ENCODE results near the gene CYTH1. TPM values are rescaled to one million over a fixed set of nuclear protein-coding genes. Genes with fewer than 3 reads are reported as not detected.

CYTH1 gene
- total RNA-seq, 1 experiment from 2014 or later: 9.7 TPM

DNA sequence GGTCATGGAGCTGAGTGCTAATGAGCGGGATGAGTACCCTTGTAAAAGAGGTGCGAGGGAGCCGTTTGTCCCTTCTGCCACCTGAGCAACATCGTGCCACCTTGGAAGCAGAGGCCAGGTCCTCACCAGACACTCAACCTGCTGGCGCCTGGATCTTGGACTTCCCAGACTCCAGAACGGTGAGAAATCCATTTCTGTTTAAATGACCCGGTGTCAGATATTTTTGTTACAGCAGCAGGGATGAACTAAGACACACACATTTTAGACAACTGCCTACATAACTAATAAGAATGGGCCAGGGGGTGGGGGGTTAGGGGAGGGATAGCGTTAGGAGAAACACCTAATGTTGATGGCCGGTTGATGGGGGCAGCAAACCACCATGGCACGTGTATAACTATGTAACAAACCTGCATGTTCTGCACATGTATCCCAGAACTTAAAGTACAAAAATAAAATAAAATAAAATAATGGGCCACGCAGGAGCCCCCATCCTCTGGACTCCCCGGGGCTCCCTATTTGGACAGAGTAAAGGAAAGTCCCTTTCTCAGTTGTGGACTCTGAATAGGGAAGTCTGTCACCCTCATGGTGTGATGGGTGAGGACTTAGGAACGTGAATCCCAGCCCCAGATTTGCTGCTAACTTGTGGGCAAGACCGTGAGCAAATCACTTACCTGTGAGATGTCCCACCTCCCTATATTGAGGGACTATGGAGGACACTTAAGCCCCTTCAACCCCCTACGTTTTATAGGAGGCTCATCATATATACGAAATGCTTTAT, 144.2 kb downstream of the CYTH1 start:
- Histone ChIP-seq H2AFZ (ENCODE audit: low read length) (no peak overlapping the region), H3K18ac (ENCODE audit: insufficient read length, low read depth, low read length) (no peak overlapping the region), H4K5ac (ENCODE audit: insufficient read length, low read depth, low read length) (no peak overlapping the region), H3K23me2 (ENCODE audit: insufficient read length, low read depth, low read length, poor library complexity, severe bottlenecking) (no peaks in the 10 kb centered on the region), H2BK120ac (ENCODE audit: low read depth, low read length, poor library complexity, severe bottlenecking) (no peak overlapping the region), H2BK20ac (ENCODE audit: low read depth, low read length, poor library complexity, severe bottlenecking) (no peak overlapping the region), H3K56ac (ENCODE audit: insufficient read length, low read depth, low read length) (no peak overlapping the region), H3K79me2 (ENCODE audit: insufficient read depth, low read length) (no peaks in the 10 kb centered on the region), H3K27ac (ENCODE audit: insufficient read length, low read depth, low read length) (no peak overlapping the region), H3K14ac (ENCODE audit: insufficient read depth, low read length) (no peak overlapping the region), H2AK5ac (ENCODE audit: insufficient read length, low read length) (no peak overlapping the region), H3K23ac (ENCODE audit: insufficient read length, low read depth, low read length) (no peak overlapping the region), H3K27me3 (ENCODE audit: insufficient read depth, low read length) (no peaks in the 10 kb centered on the region), H3K4me1 (ENCODE audit: insufficient read depth, low read length) (no peaks in the 10 kb centered on the region), H2BK15ac (ENCODE audit: low read depth, low read length) (no peak overlapping the region), H2BK5ac (ENCODE audit: insufficient read length, low read length) (no peak overlapping the region), H4K8ac (replicated peaks; ENCODE audit: insufficient read length, low read depth, low read length) (no peak overlapping the region), H3K4me2 (ENCODE audit: insufficient read depth, insufficient read length, low read length) (no peak overlapping the region), H4K20me1 (ENCODE audit: control insufficient read depth, insufficient read depth, insufficient read length) (no peaks in the 10 kb centered on the region), H3K79me1 (ENCODE audit: insufficient read depth, low read depth, low read length, poor library complexity, severe bottlenecking) (no peaks in the 10 kb centered on the region), H3T11ph (ENCODE audit: low read length) (no peak overlapping the region), H2BK12ac (ENCODE audit: insufficient read length, low read depth, low read length) (no peak overlapping the region), H3K4ac (ENCODE audit: low read depth, low read length) (no peak overlapping the region), H4K91ac (ENCODE audit: insufficient read length, low read depth, low read length) (no peak overlapping the region), H3K9ac (ENCODE audit: extremely low read depth, insufficient read length, low read length) (no peak overlapping the region), H3K9me3 (ENCODE audit: control insufficient read depth, low read depth, low read length) (no peaks in the 10 kb centered on the region)
- TF ChIP-seq, protein P1, sequence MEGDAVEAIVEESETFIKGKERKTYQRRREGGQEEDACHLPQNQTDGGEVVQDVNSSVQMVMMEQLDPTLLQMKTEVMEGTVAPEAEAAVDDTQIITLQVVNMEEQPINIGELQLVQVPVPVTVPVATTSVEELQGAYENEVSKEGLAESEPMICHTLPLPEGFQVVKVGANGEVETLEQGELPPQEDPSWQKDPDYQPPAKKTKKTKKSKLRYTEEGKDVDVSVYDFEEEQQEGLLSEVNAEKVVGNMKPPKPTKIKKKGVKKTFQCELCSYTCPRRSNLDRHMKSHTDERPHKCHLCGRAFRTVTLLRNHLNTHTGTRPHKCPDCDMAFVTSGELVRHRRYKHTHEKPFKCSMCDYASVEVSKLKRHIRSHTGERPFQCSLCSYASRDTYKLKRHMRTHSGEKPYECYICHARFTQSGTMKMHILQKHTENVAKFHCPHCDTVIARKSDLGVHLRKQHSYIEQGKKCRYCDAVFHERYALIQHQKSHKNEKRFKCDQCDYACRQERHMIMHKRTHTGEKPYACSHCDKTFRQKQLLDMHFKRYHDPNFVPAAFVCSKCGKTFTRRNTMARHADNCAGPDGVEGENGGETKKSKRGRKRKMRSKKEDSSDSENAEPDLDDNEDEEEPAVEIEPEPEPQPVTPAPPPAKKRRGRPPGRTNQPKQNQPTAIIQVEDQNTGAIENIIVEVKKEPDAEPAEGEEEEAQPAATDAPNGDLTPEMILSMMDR (conservative IDR thresholded peaks at IDR 0.05): no peak
- Mint-ChIP-seq H3K4me3 (no peak overlapping the region), H3K9me3 (no peaks in the 10 kb centered on the region), H3K4me1 (no peaks in the 10 kb centered on the region), H3K27me3 (ENCODE audit: low read depth) (peaks cover 5% of the 10 kb centered on the region; the same call in 1 of the 2 replicates), H3K36me3 (ENCODE audit: insufficient read depth in 1 of 3, low read depth in 3 of 3) (peaks cover 0 to 2% (median 0%) of the 10 kb centered on the region in 3 experiments; a peak in 1 of 7 replicates), H3K27ac (no peak overlapping the region; a peak in 1 of 7 replicates)
- DNase-seq: no peak
- WGBS (ENCODE audit: extremely low coverage, insufficient read length, low lambda C conversion rate): no CpG with 5 or more reads among the region's 16 CpGs
